Kidney epithelial cell (primary cell): Measurements from ENCODE around the gene IFNA8. TPM values are rescaled to one million over a fixed set of nuclear protein-coding genes. Genes with fewer than 3 reads are reported as not detected.

Source experiments
- DNase-seq: peaks from one replicate; pipeline ENCODE4 v3.0.0-alpha.2; 2010; ENCODE audit warnings: low read depth
- H3K27me3 ChIP-seq: 2 replicates; pipeline ENCODE4 v1.6.0; 2011; ENCODE audit warnings: low read length; ENCODE audit not compliant: control insufficient read depth, insufficient read depth
- H3K36me3 ChIP-seq: 2 replicates; pipeline ENCODE4 v1.5.1; 2011; ENCODE audit warnings: low read length; ENCODE audit not compliant: control insufficient read depth, insufficient read depth
- H3K4me3 ChIP-seq: 2 replicates; pipeline ENCODE4 v1.5.1; 2011; ENCODE audit warnings: low read depth, mild to moderate bottlenecking, control low read depth, low read length
- CTCF ChIP-seq: IDR thresholded peaks from 2 replicates; pipeline ENCODE4 v1.5.1; 2011; ENCODE audit warnings: mild to moderate bottlenecking, moderate library complexity, low read length, control low read depth, inconsistent platforms; ENCODE audit not compliant: insufficient read depth, poor library complexity, severe bottlenecking
- total RNA-seq: library from RNA; depleted of rRNA; stranded (reverse); fragments of >200 nt; gene quantifications from 2 replicates; pipeline ENCODE4 v1.2.3, GENCODE V29; 2015

The IFNA8 gene
- total RNA-seq, 1 donor from 2014 or later = not detected

- H3K36me3 ChIP-seq = no peaks in the 10 kb centered on the region
- no peak overlapping the region for H3K4me3 ChIP-seq
- no peak for DNase-seq
- no peak for TF ChIP-seq CTCF
- no peaks in the 10 kb centered on the region for H3K27me3 ChIP-seq
These were observed 43.8 kb downstream of the IFNA8 start for GRCh38 chr9:21452681-21453080.

GRCh38 chr9:21454149-21454548 lies 45.2 kb downstream of the IFNA8 start:
- TF ChIP-seq CTCF = no peak
- Histone ChIP-seq H3K4me3 (no peak overlapping the region), H3K27me3 (no peaks in the 10 kb centered on the region), H3K36me3 (no peaks in the 10 kb centered on the region)
- DNase-seq = no peak

GRCh38 chr9:21455320-21455719 lies 46.4 kb downstream of the IFNA8 start:
- DNase-seq = no peak
- peak; percentile 79 for TF ChIP-seq CTCF
- Histone ChIP-seq H3K4me3 (no peak overlapping the region), H3K27me3 (no peaks in the 10 kb centered on the region), H3K36me3 (no peaks in the 10 kb centered on the region)

Other genes with a start within 250 kb of the IFNA8 start
- not detected in 2 replicates for gene IFNA21, start 242.5 kb upstream of the IFNA8 start, total RNA-seq
- gene IFNA4, start 221.5 kb upstream of the IFNA8 start, total RNA-seq = not detected in 2 replicates
- gene IFNA7, start 206.9 kb upstream of the IFNA8 start, total RNA-seq = not detected in 2 replicates
- not detected in 2 replicates for gene IFNA10, start 202.0 kb upstream of the IFNA8 start, total RNA-seq
- gene IFNA16, start 191.8 kb upstream of the IFNA8 start, total RNA-seq = not detected in 2 replicates
- gene IFNA17, start 180.9 kb upstream of the IFNA8 start, total RNA-seq = not detected in 2 replicates
- gene IFNA14, start 169.1 kb upstream of the IFNA8 start, total RNA-seq = not detected in 2 replicates
- not detected in 2 replicates for gene IFNA5, start 103.8 kb upstream of the IFNA8 start, total RNA-seq
- 26.8 and 28.3 TPM in 2 replicates for gene KLHL9, start 73.7 kb upstream of the IFNA8 start, total RNA-seq
- gene IFNA6, start 58.2 kb upstream of the IFNA8 start, total RNA-seq = not detected in 2 replicates
- gene IFNA13, start 41.1 kb upstream of the IFNA8 start, total RNA-seq = not detected in 2 replicates
- gene IFNA2, start 23.7 kb upstream of the IFNA8 start, total RNA-seq = not detected in 2 replicates
- not detected in 2 replicates for gene IFNA1, start 31.3 kb downstream of the IFNA8 start, total RNA-seq
- 0.34 and 1.0 TPM in 2 replicates for gene IFNE, start 73.2 kb downstream of the IFNA8 start, total RNA-seq